C4-2B (cell line): ENCODE measurements around the gene FOXK1.
"Not testable (repeated sequence)": the region's sequence is repeated elsewhere in the genome, so short reads cannot be mapped to it uniquely, and the experiment has no call there.

ENCODE experiments used
- H3K27ac ChIP-seq: fragments of 450-650 bp; 2 replicates; pipeline ENCODE4 v1.5.1; 2017
- ZFX ChIP-seq: fragments of 450-650 bp; IDR thresholded peaks from 2 replicates; pipeline ENCODE4 v1.6.1; 2017
- TF ChIP-seq, protein P1 (sequence below): fragments of 450-650 bp; conservative IDR thresholded peaks from 2 replicates; pipeline ENCODE4 v1.5.1; 2017; ENCODE audit warnings: mild to moderate bottlenecking

FOXK1 gene

DNA sequence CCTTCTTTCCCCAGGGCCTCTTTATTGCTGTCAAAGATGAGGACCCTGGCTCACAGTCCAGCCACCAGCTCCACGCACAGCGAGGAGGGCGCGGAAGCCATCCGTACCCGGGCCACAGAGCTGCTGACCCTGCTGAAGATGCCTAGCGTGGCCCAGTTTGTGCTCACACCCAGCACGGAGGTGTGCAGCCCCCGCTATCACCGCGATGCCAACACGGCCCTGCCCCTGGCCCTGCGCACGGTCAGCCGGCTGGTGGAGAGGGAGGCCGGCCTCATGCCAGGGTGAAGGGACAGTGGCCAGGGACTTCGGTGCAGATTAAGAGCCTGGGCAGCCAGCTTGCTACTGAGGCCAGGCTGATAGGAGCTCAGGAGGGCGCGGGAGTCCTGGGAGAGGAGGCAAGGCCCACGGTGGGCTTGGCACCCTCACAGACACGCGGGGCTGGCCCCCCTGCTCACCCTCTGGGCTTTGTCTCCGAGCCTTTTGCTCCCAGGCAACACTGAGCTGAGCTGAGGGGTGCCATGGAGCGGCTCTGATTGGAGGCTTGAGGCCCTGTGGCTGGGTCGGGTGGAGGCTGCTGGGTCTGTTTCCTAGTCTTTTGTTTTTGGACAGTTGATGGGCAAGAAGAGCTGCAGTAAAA, 109.1 kb downstream of the FOXK1 start:
- no peak overlapping the region for H3K27ac ChIP-seq
- TF ChIP-seq, protein P1, sequence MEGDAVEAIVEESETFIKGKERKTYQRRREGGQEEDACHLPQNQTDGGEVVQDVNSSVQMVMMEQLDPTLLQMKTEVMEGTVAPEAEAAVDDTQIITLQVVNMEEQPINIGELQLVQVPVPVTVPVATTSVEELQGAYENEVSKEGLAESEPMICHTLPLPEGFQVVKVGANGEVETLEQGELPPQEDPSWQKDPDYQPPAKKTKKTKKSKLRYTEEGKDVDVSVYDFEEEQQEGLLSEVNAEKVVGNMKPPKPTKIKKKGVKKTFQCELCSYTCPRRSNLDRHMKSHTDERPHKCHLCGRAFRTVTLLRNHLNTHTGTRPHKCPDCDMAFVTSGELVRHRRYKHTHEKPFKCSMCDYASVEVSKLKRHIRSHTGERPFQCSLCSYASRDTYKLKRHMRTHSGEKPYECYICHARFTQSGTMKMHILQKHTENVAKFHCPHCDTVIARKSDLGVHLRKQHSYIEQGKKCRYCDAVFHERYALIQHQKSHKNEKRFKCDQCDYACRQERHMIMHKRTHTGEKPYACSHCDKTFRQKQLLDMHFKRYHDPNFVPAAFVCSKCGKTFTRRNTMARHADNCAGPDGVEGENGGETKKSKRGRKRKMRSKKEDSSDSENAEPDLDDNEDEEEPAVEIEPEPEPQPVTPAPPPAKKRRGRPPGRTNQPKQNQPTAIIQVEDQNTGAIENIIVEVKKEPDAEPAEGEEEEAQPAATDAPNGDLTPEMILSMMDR: no peak
- no peak for TF ChIP-seq ZFX

DNA sequence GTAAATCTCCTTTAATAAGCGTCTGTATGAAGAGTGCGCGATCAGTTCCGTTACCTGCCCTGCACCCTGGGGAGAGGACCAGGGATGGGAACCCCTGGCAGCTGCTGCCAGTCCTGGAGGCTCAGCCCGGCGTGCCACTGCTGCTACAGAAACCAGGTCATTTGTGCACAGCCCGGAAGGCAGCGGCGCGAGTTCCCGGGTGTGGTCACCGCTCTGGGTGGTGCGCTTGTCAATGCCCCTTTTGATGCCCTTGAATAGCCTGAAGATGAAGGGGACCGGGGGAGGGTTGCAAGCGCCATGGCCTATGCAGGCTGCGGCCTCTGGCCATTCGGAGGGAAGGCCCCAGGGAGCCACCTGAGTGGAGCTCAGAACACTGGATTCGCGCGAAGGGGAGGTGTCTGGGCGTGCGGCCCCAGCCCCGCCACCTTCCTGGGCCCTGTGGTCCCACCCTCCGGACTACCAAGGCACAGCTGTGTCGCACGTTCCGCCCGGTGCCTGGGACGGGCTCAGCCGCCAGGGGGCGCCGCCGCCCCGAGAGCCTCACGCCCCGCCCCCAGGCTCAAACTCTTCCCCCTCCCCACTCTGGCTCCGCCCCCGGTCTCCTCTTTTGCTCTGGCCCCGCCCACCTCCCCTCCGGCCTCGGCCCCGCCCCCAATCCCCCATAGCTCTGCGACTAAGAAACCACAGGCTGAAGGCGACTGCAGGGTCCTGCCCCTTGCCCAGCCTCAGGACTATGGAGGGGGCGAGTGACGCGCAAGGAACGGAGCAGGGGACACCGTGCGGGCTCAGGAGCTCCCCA, 109.8 kb downstream of the FOXK1 start:
- no peak overlapping the region for H3K27ac ChIP-seq
- TF ChIP-seq, protein P1: no peak; the same call in 1 of the 2 replicates
- TF ChIP-seq ZFX: no peak

DNA sequence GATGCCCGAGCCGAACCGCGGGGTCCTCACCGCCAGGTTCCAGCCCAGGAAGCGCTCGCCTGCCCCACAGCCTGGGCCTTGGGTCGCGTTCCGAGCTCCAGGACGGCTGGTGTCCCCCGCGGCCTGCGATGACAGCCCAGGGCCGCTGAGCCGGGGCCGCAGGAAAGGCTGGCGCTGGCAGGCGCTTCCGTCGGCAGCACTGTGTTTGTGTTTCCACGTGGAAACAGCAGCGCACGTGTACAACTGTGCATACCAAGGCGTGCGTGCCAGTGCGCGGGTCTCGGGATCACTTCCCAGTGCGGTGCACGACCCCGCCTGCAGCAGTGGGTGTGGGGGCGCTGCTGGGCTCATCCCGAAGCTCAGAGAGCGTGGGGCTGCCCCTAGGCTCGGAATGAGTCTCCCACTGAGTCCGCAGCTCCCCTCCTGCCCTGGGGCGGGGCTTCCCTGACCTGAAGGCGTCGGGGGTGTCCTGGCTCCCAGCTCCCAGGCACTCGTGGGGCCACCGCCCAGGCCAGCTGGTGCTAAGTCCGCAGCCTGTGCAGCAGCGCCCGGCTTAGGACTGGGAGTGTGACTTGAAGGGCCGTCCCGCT, 110.5 kb downstream of the FOXK1 start:
- no peak overlapping the region for H3K27ac ChIP-seq
- TF ChIP-seq, protein P1: no peak
- TF ChIP-seq ZFX: no peak

DNA sequence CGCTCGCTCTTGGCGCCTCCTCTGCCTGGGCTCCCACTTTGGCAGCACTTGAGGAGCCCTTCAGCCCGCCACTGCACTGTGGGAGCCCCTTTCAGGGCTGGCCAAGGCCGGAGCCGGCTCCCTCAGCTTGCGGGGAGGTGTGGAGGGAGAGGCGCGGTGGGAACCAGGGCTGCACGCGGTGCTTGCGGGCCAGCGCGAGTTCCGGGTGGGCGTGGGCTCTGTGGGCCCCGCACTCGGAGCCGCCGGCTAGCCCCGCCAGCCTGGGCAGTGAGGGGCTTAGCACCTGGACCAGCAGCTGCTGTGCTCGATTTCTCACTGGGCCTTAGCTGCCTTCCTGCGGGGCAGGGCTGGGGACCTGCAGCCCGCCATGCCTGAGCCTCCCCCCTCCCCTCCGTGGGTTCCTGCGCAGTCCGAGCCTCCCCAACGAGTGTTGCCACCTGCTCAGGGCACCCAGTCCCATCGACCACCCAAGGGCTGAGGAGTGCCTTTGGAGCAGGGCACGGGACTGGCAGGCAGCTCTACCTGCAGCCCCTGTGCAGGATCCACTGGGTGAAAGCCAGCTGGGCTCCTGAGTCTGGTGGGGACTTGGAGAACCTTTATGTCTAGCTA, 111.4 kb downstream of the FOXK1 start:
- not testable (repeated sequence) for H3K27ac ChIP-seq

DNA sequence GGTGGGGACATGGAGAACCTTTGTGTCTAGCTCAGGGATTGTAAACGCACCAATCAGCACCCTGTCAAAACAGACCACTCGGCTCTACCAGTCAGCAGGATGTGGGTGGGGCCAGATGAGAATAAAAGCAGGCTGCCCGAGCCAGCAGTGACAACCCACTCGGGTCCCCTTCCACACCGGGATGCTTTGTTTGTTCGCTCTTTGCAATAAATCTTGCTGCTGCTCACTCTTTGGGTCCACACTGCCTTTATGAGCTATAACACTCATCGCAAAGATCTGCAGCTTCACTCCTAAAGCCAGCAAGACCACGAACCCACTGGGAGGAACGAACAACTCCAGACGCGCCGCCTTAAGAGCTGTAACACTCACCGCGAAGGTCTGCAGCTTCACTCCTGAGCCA, 112.1 kb downstream of the FOXK1 start:
- H3K27ac ChIP-seq: not testable (repeated sequence)

DNA sequence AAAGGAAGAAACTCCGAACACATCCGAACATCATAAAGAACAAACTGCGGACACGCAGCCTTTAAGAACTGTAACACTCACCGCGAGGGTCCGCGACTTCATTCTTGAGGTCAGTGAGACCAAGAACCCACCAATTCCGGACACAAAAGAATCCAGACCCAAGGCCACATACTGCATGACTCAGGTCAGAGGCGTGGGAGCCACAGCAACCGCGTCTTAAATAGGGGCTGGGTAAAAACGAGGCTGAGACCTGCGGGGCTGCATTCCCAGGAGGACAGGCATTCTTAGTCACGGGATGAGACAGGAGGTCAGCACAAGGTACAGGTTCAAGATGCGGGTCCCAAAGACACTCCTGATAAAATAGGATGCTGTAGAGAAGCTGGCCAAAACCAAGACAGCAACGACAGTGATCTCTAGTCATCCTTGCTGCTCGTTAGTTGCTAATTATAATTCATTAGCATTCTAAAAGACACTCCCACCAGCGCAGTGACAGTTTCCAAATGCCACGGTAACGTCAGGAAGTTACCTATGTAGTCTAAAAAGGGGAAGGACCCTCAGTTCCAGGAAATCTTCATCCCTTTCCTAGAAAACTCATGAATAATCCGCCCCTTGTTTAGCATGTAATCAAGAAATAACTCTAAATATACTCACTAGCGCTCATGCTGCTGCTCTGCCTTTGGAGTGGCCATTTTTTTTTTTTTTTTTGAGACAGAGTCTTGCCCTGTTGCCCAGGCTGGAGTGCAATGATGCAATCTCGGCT, 112.7 kb downstream of the FOXK1 start:
- no peak overlapping the region for H3K27ac ChIP-seq
- TF ChIP-seq, protein P1: no peak
- TF ChIP-seq ZFX: no peak

DNA sequence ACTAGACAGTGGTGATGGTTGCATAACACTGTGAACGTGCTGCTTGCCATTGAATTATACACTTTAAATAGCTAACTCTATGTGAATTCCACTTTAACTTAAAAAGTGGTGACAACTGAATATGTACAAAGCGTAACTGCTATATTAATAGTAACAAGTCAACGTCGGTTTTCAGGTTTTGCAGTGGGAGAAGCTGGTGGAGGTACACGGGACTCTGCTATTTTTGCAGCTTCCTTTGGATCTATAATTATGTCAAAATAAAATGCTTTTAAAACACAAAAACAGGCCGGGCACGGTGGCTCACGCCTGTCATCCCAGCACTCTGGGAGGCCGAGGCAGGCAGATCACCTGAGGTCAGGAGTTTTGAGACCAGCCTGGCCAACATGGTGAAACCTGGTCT, 114.4 kb downstream of the FOXK1 start:
- TF ChIP-seq ZFX: no peak
- TF ChIP-seq, protein P1: no peak
- H3K27ac ChIP-seq: no peak overlapping the region
